HG03135 (cell line): ENCODE measurements around the gene DPH5.
"Not testable (repeated sequence)": the region's sequence is repeated elsewhere in the genome, so short reads cannot be mapped to it uniquely, and the experiment has no call there.

Experiments
- ATAC-seq: cut with Tn5 transposase; IDR thresholded peaks from one replicate; pipeline ENCODE4 v1.9.1; 2021; ENCODE audit warnings: mild to moderate bottlenecking, moderate library complexity; ENCODE audit not compliant: unreplicated experiment

Gene DPH5

DNA sequence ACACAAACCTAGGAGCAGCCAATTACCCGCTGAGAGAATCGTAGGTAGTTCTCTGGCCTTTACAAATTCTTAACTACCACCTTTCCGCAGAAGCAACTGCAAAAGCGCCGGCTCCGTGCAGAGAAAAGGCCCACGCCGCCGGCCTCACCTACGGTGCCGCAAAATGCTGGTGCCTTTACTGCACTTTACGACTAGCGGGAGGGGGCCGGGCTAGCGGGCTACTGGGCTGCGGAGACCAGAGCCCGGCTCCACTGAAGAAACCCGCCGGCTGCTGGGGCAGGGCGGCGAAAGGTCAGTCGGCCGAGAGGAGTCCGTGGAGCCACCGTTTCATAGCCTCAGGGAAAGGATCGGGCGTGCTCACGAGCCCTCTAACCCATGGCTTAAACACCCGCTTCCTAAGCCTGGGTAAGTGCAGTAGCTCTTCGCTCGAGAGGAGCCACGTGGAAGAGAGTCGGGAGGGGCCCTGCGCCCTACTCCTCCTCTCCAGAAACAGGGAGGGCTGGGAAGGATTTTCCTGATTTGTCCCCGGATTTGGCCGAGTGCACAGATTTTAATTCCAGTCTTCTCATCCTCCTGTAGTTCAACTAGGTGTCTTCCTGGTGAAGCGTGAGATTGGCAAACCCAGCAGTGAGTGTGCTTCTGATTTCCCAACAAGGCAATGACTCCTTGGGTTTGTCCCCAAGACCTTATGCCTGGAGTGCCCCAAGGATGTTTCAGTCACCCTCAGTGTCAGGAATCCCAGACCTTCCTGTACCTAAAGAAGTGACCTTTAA lies at the start of gene DPH5:
Gene DPH5, minus strand, starts transcription at position 128 of the 773 bp plus-strand sequence. CDS start 341 bp downstream, outside the sequence.
- peak; percentile 79 for ATAC-seq

DNA sequence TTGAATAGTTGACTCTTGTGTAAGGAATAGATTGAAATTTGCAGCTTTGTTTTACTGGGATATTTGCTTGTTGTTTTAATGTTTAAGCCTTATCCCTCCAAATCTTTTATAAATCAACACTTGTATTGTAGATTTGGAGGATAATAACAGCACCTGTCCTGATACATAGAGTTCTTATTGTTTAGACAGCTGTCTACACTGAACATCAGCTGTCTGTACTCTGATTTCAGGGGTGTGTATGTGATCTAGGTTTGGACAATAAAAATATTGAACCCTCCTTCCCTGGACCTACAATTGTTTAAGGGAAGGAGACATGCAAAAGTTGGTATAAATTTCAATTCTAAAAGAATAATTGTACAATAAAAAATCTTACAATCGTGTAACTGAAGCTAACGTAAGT lies 48.3 kb upstream of the DPH5 start:
- no peak for ATAC-seq

DNA sequence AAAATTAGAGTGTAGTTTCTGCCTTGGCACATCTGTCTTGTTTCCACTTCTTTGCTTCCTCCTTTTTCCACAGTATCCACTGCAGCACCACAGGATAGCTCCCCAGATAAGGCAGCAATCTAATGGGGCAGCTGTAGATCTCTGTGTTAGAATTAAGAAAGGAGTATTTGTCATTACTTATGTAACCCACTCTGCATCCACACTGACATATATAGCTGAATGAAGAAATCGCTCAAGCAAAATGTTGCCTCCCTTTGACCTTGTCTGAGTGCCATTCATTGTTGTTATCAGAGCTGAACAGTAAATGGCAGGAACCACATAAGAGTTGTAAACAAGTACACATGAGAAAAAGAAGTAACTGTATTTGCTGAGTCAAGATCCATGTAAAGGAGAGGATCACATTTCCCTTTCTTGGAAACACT lies 45.9 kb upstream of the DPH5 start:
- no peak for ATAC-seq

GRCh38 chr1:101069158-101069557 lies 43.6 kb upstream of the DPH5 start:
- ATAC-seq, result no peak

GRCh38 chr1:101066937-101067335 lies 41.4 kb upstream of the DPH5 start:
- ATAC-seq, result not testable (repeated sequence)

GRCh38 chr1:101066260-101066936 lies 40.8 kb upstream of the DPH5 start:
- no peak for ATAC-seq

DNA sequence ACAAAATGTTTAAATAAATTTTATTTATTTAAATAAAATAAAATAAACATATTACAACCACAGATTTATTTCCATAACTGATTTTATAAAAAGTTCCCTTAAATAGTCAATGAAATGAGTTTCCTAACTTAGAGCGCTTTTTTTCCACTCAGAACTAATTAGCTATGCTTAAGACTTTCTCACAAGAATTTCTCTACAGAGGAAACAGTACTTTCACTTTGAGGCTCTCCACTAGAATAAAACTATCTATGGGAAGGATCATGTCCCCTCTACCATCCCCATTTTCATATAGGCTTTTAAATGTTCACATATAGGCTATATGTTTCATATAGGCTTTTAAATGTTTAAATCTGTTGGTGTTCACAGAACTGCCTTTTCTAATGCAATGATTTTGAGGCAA lies 40.0 kb upstream of the DPH5 start:
- no peak for ATAC-seq

DNA sequence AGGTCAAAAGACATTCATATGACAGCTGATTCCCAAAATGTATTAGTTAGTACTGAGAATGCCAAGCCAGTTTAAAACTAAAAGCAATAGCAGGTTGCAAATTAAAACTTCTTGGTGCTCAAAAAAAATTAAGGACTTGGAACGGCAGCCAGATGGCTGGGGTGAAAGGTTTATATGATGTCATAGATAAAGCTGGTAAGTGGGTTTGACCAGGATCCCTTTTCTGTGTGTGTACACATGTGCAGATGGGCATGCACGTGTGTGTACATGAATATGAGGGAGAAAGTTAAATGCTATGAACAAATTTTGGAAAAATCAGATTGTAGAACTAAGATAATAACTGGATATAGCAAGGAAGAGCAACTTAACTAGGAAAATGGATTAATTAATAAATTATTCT lies 39.1 kb upstream of the DPH5 start:
- ATAC-seq, result no peak

DNA sequence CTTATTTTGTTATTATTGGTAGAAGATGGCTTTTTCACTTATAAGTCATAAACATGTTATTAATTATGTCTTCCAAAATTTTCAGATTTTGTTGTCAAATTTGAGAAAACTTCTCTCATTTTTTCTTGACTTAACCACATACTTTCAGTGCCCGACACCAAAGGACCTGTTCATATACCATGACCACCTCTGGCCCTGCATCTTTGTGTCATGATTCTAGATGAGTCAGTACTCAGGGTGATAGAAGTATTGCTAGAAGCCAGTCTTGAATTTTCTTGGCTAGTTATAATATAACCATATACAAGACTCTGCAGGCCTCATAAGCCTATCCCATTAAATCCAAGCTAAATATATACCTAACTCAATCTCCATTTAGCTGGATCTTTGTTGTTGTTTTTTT lies 35.4 kb upstream of the DPH5 start:
- ATAC-seq, result peak; percentile 70

DNA sequence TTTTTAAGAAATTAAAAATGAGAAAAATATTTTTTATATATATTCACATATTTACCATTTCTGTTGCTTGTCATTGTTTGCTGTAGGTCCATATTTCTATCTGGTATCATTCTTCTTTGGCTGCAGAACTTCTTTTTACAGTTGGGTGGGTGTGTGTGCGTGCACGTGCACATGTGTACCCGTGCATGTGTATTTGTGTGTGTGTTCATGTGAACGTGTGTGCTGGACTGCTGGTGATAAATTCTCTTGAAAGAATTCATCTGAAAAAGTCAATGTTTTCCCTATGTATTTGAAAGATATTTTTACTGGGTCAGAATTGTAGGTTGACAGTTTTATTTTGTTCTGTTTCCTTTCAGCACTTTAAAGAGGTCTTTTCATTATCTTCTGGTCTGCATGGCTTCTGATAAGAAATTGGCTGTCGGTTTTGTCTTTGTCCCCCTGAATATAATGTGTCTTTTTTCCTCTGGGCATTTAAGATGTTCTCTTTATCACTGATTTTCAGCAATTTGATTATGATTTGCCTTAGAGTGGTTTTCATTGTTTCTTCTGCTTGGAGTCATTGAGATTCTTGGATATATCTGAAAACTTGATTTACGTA lies 34.5 kb upstream of the DPH5 start:
- ATAC-seq, result no peak

GRCh38 chr1:101055623-101056022 lies 30.0 kb upstream of the DPH5 start:
- no peak for ATAC-seq

- peak; percentile 89 for ATAC-seq
Observed at GRCh38 chr1:101051688-101052638, 26.4 kb upstream of the DPH5 start.

DNA sequence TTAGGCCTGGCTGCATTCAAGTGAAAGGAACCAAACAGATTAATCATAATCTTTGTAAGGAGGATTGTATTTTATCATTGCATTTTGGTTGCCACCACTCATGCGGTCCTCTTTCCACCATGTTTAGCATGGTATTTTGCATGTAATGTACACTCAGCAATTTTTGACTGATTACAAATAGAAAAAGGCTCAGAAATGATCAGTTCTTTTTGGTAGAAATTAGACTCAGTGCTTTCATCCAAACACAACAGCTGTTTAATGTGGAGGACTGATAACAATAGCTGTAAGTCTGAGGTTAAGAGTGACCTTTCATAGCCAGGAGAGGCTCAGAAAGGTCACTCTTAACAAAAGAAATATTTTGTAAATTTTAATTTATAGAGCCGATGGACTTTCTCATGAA lies 25.3 kb upstream of the DPH5 start:
- ATAC-seq, result no peak

DNA sequence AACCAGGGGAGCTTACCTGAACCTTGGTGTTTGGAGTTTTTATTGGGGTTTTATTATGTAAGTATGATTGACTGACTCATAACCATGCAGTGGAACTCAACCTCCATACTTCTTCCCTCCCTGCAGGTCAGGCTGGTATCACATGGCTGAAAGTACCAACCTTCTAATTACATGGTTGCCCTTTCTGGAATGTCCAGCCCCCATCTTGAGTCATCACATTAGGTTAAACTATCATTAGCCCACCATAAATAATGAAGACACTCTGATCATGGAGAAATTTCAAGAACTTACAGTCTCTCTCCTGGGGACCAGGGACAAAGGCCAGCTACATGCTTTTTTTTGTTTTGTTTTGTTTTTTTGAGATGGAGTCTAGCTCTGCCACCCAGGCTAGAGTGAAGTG lies 19.2 kb upstream of the DPH5 start:
- no peak for ATAC-seq

DNA sequence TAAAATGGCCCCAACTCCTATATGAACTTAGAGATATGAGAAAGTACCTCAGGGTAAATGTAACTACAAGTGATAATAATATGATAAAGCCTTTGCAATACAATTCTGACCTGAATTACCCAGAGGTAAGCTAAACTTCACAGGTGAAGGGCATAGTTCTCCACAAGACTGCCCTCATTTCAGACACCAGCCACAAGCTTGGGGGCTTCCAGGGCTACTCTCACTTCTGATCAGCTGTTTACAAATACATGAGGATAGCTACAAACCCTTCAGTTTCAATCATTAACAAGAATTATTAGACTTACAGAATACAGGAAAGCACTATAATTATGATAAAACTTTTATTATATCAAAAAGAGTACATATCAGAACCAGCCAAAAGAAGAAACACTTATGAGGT lies 18.7 kb upstream of the DPH5 start:
- ATAC-seq, result no peak

DNA sequence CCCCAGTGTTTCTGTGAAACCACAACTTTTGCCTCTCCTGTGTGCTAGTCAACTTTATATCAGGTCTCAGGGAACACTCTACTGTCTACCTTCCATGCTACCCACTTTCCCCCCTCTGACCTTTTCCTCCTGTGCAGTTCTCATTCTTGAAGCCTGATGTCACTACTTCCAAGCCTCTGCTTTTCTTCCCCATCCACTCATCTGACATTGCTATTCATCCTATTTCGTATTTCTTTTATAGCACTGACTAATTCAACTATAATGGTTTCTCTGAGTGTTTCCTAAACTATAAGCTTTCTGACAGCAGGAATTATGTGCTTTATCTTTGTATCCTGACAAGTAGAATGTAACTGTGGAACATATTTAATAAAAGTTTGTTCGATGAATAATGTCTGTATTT lies 18.2 kb upstream of the DPH5 start:
- ATAC-seq, result no peak

GRCh38 chr1:101041300-101041699 lies 15.7 kb upstream of the DPH5 start:
- ATAC-seq, result no peak

GRCh38 chr1:101040666-101041065 lies 15.1 kb upstream of the DPH5 start:
- no peak for ATAC-seq

DNA sequence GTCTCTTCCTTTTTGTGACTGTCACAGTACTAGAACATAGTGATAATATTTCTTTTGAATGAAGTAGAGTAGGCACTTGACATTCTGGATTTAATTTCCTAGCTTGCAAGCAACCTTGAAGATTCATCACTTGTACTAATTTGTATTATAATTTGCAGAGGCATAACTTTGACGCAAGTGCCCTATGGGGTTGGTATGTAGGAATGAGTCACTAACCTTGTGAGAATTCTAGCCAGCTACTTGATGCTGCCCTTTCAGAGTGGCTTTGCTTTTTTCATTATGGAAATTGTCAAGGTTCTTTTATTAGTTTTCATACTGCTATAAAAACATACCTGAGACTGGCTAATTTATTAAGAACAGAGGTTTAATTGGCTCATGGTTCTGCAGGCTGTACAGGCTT lies 13.7 kb upstream of the DPH5 start:
- ATAC-seq, result no peak

DNA sequence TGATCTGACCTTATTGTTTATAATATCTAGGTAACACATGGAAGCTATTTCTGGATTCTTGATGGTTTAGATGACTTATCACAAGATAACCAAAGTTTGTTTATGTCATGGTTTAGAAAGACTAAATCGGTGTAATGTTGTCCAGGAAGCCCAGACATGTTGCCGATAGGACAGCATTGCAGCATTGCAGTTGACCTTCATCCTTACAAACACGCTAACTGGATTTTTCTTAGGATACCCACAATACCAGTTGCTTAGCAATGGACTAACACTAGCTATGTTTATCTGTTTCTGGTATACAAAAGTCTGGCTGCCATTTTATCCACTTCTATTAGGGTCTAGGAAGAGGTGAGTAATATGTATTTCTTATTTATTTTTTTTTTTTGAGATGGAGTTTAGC lies 11.7 kb upstream of the DPH5 start:
- no peak for ATAC-seq

- no peak for ATAC-seq
Observed at GRCh38 chr1:101033017-101033416, 7.4 kb upstream of the DPH5 start.
